Renal cortex interstitium (tissue), 11 donors: ENCODE data around the gene CRTC1. TPM values are rescaled to one million over a fixed set of nuclear protein-coding genes. Genes with fewer than 3 reads are reported as not detected.
A peak's percentile ranks its signal among the peaks of the same experiment; 100 is the strongest.
"Not testable (repeated sequence)": the region's sequence is repeated elsewhere in the genome, so short reads cannot be mapped to it uniquely, and the experiment has no call there.

ENCODE experiments used
- DNase-seq, 11 donors: peaks; one replicate each; pipeline ENCODE4 v3.0.0-alpha.2; 2013; ENCODE audit warnings: low read depth in 9 of 11, low spot score in 4 of 11; ENCODE audit errors: extremely low read depth in 1 of 11
- polyA plus RNA-seq, 3 donors: library from polyadenylated mRNA; unstranded; fragments of 120-200 nt; gene quantifications; one replicate each; pipeline ENCODE4 v1.2.1, GENCODE V29; 2013; ENCODE audit not compliant: insufficient read length in 3 of 3

Gene CRTC1
- polyA plus RNA-seq, 3 donors: 15.4 to 27.1 (median 22.7) TPM

DNA sequence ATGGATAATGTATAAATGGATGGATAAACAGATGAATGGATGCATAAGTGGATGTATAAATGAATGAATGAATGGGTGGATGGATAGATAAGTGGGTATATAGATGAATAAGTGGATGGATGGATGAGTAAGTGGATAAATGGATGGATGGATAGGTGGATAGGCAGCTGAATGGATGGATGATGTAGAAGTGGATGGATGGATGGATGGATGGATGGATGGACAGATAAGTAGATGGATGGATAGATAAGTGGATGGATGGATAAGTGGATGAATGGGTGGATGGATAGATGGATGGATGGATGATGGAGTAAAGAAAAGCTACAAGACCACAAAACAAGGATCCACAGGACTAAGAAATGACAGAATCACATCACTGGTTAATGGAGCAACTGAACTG, 116.6 kb downstream of the CRTC1 start:
- no peak for DNase-seq

DNA sequence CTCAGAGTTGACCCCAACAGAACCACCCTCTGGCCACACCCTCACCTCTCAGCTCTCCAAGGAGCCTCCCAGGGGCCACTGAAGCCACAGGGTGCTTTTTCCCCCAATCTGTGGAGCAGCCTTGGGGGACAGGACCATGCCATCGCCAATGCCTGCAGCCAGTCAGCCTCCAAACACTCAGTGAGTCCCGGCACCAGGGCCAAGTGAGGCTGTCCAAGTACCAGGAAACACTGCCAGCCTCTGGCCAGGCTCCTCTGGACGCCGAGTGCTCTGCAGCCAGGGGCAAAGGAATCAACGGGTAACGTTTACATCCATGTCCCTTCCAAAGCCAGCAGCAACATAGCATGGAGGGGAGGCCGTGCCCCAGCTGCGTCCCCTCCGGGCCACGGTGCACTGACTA, 117.2 kb downstream of the CRTC1 start:
- DNase-seq: no peak

DNA sequence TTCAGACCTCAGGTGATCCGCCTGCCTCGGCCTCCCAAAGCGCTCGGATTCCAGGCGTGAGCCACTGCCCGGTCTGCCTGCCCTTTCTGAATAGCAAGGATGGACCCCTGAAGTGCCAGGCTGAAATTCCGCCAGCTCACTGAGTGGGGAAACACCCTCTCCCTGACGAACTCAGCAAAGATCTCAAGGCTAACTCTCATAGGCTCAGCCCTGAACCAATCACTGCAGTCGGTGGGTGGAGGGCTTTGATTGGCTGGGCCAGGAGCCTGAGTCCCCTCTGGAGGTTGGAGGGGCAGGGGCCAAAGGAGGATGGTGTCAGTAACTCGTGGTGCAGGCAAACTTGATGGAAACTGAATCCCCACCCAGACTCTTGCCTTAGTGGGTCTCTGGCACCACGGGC, 118.9 kb downstream of the CRTC1 start:
- DNase-seq: no peak

DNA sequence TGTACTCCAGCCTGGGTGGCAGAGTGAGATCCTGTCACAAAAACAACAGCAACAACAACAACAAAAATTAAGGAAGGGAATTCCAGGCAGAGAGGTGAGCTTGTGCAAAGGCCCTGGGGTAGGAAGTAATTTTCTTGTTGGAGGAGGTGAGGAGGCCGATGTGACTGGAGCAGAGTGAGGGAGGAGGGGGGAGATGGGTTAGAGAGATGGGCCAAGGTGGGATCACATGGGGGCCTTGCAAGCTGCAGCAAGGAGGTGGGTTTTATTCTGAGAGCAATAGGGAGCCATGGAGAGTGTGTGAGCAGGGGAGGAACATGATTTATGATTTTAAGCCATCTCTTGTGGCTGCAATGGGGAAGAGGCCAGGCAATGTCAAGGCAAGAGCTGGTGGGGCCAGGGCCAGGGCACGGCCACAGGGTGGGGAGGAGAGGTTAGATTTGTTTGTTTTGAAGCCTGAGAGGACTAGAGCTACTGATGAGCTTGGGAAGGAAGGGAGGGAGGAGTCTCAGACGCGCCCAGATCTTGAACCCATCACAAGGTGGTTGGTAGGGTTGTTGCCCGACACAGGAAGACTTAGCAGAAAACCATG, 120.2 kb downstream of the CRTC1 start:
- DNase-seq: no peak

DNA sequence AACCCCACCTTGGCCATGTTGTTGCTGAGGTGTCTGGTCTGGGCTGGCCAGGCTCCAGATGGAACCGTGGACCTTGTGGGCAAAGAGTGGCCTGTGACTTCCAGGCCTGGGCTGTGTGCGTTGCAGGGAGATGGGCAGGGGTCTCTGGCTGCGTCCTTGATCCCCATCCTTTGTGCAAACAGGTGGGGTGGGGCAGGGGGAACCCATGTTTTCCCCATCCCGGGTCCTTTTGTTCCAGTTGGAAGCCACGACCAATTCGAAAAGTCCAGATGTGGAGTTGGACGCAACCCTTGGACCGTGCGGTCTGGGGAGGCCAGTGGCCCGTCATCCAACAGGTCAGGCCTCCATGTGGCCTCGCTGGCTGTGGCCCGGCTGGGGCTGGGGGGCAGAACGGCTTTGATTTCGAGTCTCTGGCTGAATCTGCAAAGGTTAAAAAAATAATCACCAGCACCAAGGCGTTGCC, 120.7 kb downstream of the CRTC1 start:
- DNase-seq: no peak

DNA sequence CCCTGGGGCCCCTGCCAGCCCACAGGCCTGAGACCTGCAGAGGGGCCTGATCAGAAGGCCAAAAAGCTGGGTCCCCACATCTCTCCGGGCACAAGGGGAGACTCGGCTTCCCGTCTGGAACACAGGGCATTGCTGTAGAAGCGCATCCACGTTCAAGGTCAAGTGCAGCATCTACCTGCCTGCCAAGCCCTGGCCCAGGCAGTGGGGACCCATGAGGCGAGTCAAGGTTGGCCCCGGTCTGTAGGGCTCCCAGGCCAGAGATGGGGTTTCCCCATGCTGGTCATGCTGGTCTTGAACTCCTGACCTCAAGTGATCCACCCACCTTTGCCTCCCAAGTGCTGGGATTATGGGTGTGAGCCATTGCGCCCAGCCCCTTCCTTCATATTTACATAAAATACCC, 121.2 kb downstream of the CRTC1 start:
- no peak for DNase-seq

DNA sequence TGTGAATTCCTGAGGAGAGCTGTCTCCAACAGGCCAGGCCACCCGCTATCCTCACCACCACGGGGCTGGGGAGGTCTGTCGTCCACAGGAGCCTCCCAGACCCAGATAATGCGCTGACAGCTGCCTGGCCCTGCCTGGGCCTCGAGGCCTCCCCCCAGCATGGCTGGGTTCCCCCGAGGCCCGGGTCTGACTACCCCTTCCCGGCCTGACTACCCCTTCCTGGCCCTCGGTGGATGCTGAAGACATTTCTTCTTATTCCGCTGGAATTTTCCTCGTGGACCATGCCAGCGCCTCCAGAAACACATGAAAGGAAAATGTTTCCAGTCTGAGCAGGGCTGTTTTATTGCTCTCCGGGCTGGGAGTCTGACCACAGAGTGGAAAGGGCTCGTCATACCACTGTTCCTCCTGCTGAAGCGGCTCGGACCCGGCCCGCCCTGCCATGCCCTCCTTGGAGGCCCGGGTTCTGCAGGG, 124.4 kb downstream of the CRTC1 start:
- no peak for DNase-seq

DNA sequence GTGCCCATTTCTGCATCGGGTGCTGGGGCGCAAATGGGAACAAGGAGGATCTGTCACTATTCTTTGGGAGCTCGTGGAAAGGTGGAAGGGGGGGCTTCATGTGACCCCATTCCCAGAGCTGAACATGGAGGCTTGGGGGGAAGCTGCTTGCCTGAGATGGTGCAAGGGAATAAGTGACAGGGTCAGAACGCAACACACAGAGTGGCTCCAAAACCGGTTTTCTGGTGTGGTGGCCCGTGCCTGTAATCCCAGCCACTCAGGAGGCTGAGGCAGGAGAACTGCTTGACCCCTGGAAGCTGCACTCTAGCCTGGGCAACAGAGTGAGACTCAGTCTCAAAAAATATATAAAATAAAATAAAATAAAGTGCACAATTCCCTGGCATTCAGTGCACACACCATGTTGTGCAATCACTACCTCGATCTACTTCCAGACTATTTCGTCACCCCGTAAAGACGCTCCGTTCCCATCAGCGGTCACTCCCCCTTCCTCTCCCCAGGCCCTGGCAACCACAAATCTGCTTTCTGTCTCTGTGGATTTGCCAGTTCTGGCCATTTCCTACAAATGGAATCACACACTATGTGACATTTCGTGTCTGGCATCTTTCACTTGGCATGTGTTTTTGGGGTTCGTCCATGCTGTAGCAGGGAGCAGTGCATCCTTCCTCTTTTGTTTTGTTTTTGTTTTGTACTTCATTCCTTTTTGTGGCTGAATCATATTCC, 125.8 kb downstream of the CRTC1 start:
- DNase-seq: no peak

DNA sequence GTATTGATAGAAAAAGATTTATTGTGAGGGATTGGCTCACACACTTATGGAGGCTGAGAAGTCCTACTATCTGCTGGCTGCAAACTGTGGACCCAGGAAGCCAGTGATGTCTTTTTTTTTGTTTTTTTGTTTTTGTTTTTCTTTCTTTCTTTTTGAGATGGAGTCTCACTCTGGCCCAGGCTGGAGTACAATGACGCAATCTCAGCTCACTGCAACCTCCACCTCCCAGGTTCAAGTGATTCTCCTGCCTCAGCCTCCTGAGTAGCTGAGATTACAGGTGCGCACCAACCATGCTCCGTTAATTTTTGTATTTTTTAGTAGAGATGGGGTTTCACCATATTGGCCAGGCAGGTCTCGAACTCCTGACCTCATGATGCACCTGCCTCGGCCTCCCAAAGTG, 128.2 kb downstream of the CRTC1 start:
- not testable (repeated sequence) for DNase-seq

DNA sequence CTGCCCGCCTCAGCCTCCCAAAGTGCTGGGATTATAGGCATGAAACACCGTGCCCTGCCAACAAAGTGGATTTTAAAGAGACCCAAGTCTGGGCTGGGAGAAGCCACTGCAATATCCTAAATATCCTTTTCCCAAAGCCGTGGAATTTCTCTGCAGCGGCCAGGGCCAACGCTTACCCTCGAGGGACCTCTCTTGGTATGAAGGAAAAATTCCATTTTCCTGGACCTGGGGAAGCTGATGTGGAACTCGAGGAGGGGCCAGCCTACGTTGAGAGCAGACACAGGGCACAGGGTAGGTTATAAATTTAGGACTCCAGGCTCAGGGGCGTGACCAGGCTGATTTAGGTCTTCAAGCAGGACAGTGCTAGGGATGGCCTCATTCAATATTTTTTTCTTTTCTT, 130.6 kb downstream of the CRTC1 start:
- DNase-seq: no peak

DNA sequence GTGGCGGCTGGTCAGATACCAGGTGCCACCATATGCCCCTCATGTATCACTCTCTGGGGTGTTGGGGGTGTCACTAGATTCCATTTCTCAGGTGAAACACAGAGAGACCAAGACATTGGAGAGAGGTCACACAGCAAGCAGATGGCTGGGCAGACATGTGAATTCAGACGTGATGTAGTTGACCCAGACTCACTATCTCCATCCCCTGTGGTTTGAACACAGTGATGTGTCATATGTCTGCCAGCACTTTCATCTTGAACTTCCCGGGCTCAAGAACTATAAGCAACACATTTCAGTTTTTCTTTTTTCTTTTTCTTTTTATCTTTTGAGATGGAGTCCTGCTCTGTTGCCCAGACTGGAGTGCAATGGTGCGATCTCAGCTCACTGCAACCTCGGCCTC, 132.2 kb downstream of the CRTC1 start:
- no peak for DNase-seq

DNA sequence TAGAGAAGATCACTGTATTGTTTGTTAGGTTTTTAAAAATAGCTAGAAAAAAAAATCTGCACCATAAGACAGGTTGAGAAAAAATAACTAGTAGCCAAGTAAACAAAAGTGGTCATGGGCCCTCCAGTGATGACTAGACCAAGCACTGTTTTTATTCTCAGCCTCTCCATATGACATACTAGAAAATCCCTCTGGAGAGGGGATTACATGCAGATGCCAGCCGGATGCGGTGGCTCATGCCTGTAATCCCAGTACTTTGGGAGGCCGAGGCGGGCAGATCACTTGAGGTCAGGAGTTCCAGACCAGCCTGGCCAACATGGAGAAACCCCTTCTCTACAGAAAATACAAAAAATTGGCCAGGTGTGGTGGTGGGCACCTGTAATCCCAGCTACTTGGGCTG, 133.2 kb downstream of the CRTC1 start:
- not testable (repeated sequence) for DNase-seq

DNA sequence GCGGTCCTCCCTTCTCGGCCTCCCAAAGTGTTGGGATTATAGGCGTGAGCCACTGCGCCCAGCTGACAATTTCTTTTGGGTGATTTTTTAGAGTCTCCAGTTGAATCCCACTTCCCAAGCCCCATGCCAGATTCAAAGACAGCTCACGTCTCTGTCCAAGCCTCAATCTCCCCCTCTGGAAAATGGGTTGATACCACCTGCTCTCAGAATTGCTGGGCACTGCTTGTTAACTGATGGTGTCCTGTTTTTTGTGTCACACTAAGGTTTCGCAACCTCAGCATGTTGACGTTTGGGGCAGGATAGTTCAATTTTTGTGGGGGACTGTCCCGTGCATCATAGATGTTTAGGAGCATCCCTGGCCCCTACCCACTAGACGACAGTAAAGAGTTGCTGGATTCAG, 134.1 kb downstream of the CRTC1 start:
- no peak for DNase-seq

DNA sequence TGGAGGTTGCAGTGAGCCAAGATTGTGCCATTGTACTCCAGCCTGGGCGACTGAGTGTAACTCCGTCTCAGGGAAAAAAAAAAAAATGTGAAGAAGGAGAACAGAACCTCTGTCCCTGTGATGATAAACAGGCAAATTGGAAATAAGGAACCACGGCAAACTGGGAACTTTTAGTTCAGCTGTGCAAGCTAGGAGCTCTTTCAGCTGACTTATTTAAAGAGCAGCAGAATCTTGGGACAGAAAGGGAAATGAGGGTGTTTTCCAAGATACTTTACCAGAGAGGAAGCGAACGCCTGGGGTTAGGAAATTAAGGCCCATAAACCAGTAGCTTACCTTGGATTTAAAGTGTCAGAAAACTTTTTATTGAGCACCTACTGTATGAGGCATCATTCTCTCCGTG, 145.3 kb downstream of the CRTC1 start:
- DNase-seq: no peak

DNA sequence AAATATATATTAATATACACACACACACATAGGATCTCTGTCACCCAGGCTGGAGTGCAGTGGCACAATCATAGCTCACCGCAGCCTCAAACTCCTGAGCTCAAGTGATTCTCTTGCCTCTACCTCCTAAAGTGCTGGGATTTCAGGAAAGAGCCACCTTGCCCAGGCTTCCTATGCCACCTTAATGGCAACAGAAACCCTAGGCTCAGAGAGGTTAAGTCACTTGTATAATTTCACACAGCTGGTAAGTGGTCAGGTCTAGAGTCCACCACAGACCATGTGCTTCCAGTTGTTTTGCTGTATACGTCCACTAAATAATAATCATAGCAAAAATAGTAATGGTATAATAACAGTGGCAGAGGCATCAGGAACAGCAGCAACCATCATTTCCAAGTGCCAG, 147.0 kb downstream of the CRTC1 start:
- no peak for DNase-seq

DNA sequence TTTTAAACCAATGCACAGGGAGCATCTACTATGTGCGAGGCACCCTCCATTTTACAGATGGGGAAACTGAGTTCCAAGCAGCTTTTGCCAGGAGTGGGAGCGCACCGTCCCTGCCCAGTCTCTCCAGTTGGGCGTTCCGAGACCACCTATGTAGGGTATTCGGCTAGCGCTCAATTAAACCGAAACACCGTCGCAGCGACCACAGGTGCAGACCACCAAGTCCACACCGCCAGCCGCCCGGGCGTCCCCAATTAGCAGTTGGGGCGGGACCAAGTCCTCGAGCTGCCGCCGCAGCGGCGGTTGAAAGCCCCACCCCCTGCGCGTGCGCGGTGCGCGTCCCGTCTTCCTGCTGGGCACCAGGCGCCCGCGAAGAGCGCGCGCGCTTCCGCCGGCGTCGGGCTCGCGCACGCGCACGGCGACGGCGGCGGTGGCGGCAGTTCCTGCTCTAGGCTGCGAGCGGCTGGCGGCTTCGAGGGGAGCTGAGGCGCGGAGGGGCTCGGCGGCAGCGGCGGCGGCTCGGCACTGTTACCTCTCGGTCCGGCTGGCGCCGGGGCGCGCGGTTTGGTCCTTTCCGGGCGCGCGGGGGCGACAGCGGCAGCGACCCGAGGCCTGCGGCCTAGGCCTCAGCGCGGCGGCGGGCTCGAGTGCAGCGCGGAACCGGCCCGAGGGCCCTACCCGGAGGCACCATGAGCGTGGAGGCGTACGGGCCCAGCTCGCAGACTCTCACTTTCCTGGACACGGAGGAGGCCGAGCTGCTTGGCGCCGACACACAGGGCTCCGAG, 148.2 kb downstream of the CRTC1 start, which contains the start of gene UPF1:
Gene UPF1, plus strand, starts transcription at position 436 of the 782 bp plus-strand sequence. Its CDS starts 251 bp downstream, at position 687.
- DNase-seq: peak; percentile 78 to 94 (median 92)
